ENCODE results near the gene COL21A1.
"Not testable (repeated sequence)": the region's sequence is repeated elsewhere in the genome, so short reads cannot be mapped to it uniquely, and the experiment has no call there.

COL21A1 gene

DNA sequence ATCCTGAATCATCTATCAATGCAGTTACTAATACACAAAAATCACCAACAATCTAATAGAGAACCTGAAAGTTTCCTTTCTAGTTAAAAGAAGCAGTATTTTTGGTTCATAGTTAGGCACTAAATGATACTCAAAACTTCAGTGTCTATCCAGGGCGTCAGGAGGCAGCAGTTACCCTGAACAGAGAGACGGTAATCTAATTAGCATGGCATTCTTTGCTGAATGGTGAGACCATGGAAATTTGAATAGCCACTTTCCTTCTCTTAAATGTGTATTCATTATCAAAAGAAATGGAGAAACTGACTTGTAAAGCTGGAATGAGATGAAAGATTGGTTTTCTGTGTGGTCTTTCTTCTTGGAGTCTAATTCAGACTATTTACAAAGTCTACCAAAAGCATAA is 225.4 kb downstream of the COL21A1 start:
- no peak for TF ChIP-seq CTCF (IDR thresholded peaks at IDR 0.05; ENCODE audit: extremely low read depth, missing control alignments)
- no peak for DNase-seq (ENCODE audit: low spot score)

DNA sequence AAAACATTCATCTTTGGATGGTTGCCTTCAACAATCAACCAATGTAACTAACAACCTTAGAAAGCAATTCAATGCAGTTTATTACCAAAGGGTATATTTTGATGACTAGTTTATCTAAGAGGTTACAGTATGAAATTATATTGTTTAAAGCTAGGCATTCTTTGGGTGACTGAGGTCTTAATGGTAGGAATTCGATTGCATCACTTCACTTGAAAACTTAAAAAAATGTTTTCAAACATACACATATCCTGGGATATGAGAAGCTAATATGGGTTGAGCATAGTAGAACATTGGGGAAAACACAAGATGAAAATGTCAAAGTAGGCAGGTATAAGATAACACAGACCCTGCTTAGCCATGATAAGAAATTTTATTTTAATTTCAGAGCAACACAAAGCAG is 227.4 kb downstream of the COL21A1 start:
- no peak for TF ChIP-seq CTCF (IDR thresholded peaks at IDR 0.05; ENCODE audit: extremely low read depth, missing control alignments)

GRCh38 chr6:56017198-56017597 is 230.2 kb downstream of the COL21A1 start:
- no peak for TF ChIP-seq CTCF (IDR thresholded peaks at IDR 0.05; ENCODE audit: extremely low read depth, missing control alignments)
- no peak for DNase-seq (ENCODE audit: low spot score)

More for the DNA sequence above, 227.4 kb downstream of the COL21A1 start:
- DNase-seq (ENCODE audit: low spot score) = no peak

DNA sequence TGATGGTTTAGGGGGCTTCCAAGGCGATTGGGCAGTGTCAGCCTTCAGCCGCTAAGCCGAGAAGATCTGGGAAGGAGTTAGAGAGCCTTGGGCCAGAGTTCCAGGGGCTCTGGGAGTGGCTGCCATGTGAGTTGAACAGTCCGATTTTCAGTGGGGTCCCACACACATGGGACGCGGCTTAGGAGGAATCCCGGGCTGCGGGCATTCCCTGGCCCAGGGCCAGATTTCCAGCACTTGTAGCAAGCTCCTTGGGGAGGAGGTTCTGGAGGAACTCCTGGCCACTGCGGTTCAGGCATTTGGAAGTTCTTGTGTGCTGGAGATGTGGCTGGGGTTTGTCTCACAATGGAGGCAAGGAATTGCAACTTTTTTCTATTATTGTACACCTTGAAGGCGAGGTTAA is 233.3 kb downstream of the COL21A1 start:
- not testable (repeated sequence) for DNase-seq (ENCODE audit: low spot score)

DNA sequence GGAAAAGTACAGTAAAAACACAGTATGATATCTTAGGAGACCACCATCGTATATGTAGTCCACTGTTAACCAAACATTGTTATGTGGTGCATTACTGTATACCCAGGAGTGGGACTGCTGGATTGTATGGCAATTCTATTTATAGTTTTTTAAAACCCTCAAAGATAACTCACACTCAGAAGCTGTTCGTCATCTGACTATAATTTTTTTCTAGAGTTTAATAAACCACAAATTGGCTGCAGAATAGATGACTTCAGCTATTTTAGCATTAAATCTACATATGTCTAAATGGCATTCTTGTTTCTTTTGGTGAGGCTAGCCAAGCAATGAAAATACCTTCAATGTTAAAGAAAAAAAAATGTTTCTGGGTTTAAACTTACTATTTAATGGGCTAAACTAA is 237.7 kb downstream of the COL21A1 start:
- no peak for TF ChIP-seq CTCF (IDR thresholded peaks at IDR 0.05; ENCODE audit: extremely low read depth, missing control alignments)
- no peak for DNase-seq (ENCODE audit: low spot score)
